Nephron (organoid): Measurements from ENCODE around the gene ENPP7.
A peak's percentile ranks its signal among the peaks of the same experiment; 100 is the strongest.
"Not testable (repeated sequence)": the region's sequence is repeated elsewhere in the genome, so short reads cannot be mapped to it uniquely, and the experiment has no call there.

Experiments used
- H3K27ac Mint-ChIP-seq, 3 experiments: 2 replicates each; pipeline ENCODE4 v1.8.0; 2020; ENCODE audit warnings: mixed read lengths in 3 of 3, mild to moderate bottlenecking in 2 of 3, moderate library complexity in 1 of 3
- H3K27me3 Mint-ChIP-seq: 2 replicates; pipeline ENCODE4 v1.8.0; 2021; ENCODE audit warnings: low read depth, mild to moderate bottlenecking, moderate library complexity, mixed read lengths
- H3K36me3 Mint-ChIP-seq: 2 replicates; pipeline ENCODE4 v1.8.0; 2020; ENCODE audit warnings: low read depth, mixed read lengths
- H3K4me1 Mint-ChIP-seq: 2 replicates; pipeline ENCODE4 v1.8.0; 2020; ENCODE audit warnings: mixed read lengths
- H3K4me3 Mint-ChIP-seq, 3 experiments: 2 replicates each; pipeline ENCODE4 v1.8.0; 2020; ENCODE audit warnings: mild to moderate bottlenecking in 3 of 3, mixed read lengths in 3 of 3, moderate library complexity in 2 of 3
- H3K9me3 Mint-ChIP-seq: 2 replicates; pipeline ENCODE4 v1.8.0; 2020; ENCODE audit warnings: mixed read lengths
- TF ChIP-seq, protein P1 (sequence below), 3 experiments: fragments of 200-600 bp; sonication (generic); IDR thresholded peaks; one replicate each; pipeline ENCODE4 v1.5.0; 2021; ENCODE audit warnings: antibody characterized with exemption in 3 of 3; ENCODE audit not compliant: unreplicated experiment in 3 of 3

ENPP7 gene

DNA sequence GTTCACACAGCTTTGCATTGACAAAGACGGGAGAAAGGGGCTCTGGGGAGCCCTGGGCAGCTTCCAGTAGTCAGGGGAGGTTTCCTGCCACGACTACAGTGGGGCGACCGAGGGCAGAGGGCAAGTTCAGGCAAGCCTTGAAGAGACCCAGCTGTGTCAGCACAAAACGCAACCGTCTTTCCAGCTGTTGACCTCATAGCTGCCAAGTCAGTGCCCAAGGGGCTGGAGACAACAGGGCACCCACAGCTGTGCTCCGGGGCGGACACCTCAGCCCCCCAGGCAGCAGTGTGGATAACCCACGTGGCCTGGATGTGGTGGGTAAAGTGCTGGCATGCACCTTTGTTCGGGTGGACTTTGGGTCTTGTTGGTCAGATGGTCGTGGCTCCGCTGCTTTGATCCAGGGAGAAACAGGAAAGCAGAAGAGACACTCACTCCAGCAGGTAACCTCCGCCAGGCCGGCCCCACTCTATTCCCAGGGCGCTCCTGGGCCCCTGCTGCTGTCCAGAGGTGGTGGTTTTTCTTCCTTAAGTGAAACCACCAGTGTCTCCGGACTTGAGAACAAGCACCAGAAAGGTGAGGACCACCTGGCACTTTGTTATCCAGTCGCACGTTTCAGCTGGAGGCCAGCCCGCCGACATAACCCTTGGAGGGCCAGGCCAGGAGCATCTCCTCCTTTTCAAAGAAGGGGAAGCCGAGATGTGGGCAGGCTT is 29.6 kb downstream of the ENPP7 start:
- TF ChIP-seq, protein P1, sequence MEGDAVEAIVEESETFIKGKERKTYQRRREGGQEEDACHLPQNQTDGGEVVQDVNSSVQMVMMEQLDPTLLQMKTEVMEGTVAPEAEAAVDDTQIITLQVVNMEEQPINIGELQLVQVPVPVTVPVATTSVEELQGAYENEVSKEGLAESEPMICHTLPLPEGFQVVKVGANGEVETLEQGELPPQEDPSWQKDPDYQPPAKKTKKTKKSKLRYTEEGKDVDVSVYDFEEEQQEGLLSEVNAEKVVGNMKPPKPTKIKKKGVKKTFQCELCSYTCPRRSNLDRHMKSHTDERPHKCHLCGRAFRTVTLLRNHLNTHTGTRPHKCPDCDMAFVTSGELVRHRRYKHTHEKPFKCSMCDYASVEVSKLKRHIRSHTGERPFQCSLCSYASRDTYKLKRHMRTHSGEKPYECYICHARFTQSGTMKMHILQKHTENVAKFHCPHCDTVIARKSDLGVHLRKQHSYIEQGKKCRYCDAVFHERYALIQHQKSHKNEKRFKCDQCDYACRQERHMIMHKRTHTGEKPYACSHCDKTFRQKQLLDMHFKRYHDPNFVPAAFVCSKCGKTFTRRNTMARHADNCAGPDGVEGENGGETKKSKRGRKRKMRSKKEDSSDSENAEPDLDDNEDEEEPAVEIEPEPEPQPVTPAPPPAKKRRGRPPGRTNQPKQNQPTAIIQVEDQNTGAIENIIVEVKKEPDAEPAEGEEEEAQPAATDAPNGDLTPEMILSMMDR (IDR thresholded peaks at IDR 0.05; ENCODE audit: unreplicated experiment in 3 of 3), result no peak
- H3K27ac Mint-ChIP-seq, result no peak overlapping the region
- no peaks in the 10 kb centered on the region for H3K9me3 Mint-ChIP-seq
- H3K27me3 Mint-ChIP-seq, result peaks cover 15% of the 10 kb centered on the region
- H3K4me1 Mint-ChIP-seq, result no peaks in the 10 kb centered on the region
- no peaks in the 10 kb centered on the region for H3K36me3 Mint-ChIP-seq
- no peak overlapping the region for H3K4me3 Mint-ChIP-seq

DNA sequence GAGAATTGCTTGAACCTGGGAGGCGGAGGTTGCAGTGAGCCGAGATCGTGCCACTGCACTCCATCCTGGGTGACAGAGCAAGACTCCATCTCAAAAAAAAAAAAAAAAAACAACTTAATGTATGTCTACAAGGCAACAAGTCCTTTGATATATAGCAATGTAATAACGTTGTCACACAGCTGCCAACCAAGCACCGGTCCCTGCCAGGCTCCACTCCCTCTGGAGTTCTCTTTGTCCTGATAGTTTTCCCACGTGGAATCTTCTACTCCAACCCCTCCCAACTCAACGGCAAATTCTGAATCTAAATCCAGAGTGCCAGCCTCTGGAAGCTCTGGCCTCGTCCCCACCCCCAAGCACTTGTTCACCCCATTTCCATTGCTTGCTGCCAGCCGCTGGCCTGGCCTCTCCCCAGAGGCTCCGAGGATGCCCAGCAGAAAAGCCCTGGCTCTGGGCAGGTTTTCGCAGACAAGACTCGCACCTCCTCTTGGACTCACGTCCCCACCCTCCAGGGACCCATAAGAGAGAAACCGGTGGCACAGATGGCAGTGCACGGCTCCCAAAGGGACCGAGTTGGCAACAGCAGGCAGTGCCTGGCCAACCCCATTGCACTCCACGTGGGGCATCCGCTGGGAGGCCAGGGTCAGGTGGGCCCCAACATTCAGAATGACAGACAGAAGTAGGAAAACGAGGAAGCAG is 31.3 kb downstream of the ENPP7 start:
- H3K4me1 Mint-ChIP-seq, result no peaks in the 10 kb centered on the region

DNA sequence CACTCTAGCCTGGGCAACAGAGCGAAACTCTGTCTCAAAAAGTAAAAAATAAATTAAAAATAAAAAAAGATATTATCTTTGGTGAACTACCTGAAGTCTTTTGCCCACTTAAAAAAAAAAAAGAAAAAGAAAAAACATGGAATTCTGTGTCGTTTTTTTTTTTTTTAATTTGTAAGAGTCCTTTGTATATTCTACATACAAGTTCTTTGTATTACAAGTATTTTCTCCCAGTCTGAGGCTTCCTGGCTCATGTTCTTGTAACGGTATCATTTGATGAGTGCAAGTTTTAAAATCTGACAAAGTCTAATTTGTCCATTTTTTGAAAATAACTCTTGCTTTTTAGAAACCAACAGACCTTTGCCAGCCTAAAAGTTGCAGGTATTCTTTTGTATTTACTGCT is 35.0 kb downstream of the ENPP7 start:
- Mint-ChIP-seq H3K36me3 (peaks cover 3% of the 10 kb centered on the region), H3K4me3 (no peak overlapping the region), H3K27me3 (peaks cover 9% of the 10 kb centered on the region), H3K9me3 (peaks cover 2% of the 10 kb centered on the region), H3K27ac (no peak overlapping the region), H3K4me1 (no peaks in the 10 kb centered on the region)
- TF ChIP-seq, protein P1 (IDR thresholded peaks at IDR 0.05; ENCODE audit: unreplicated experiment in 3 of 3), result no peak

More for the DNA sequence above, 31.3 kb downstream of the ENPP7 start:
- no peak overlapping the region for H3K27ac Mint-ChIP-seq
- TF ChIP-seq, protein P1 (IDR thresholded peaks at IDR 0.05; ENCODE audit: unreplicated experiment in 3 of 3), result no peak
- no peaks in the 10 kb centered on the region for H3K9me3 Mint-ChIP-seq
- peaks cover 15% of the 10 kb centered on the region for H3K27me3 Mint-ChIP-seq
- no peaks in the 10 kb centered on the region for H3K36me3 Mint-ChIP-seq
- no peak overlapping the region for H3K4me3 Mint-ChIP-seq

DNA sequence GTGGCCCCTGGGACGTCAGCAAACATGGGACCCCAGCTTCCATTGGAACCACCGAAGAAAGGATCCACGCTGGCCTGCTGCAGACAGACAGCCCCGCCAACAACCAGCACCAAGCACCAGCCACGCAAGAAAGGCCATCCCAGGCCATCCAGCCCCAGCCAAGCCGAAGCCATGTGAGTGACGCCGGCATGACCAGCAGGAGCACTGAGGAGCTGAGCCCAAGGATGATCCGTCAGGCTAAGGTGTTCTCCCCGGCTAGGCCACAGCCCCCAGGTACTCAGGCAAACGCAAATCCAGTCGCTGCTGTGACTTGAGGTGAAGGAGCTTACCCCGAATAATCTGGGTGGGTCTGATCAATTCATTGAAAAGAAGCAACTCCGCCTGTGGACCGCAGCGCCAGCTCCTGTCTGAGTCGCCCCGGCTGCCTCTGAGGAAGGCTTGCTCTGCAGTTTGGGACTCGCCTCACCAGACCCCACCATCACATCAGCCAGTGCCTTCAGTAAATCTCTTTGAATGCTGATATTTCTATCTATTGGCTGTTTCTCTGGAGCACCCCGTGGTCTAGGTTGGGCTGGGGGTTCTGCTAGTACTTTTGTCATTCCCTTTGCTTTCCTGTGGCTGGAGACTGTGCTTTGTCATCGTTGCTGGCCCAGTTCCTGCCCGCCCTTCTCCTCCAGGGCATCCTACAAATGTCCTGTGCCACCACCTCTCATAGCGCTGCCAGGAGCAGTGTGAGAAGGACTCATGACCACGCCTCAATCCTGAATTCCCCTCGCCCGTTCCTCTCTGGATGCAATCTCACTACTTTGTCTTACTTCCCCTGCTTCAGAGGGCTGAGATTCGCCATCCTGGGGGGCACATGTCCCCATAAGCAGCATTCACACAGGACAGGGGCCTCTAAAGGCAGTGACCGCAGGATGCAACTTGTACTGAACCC is 39.1 kb downstream of the ENPP7 start:
- TF ChIP-seq, protein P1 (IDR thresholded peaks at IDR 0.05; ENCODE audit: unreplicated experiment in 3 of 3), result no peak
- Mint-ChIP-seq H3K4me1 (peaks cover 16% of the 10 kb centered on the region), H3K9me3 (peaks cover 2% of the 10 kb centered on the region), H3K36me3 (peaks cover 3% of the 10 kb centered on the region), H3K27ac (no peak overlapping the region), H3K27me3 (peaks cover 10% of the 10 kb centered on the region), H3K4me3 (no peak overlapping the region)

DNA sequence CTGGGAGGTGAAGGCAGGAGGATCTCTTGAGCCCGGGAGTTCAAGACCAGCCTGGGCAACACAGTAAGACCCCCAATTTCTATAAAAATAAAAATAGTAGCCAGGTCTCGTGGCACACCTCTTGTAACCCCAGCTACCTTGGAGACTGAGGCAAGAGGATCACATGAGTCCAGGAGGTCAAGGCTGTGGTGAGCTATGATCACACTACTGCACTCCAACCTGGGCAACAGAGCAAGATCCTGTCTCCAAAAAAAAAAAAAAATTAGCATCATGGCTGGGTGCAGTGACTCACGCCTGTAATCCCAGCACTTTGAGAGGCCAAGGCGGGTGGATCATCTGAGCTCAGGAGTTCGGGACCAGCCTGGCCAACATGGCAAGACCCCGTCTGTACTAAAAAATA is 40.5 kb downstream of the ENPP7 start:
- H3K36me3 Mint-ChIP-seq, result peaks cover 3% of the 10 kb centered on the region
- H3K4me3 Mint-ChIP-seq, result no peak overlapping the region
- peaks cover 10% of the 10 kb centered on the region for H3K27me3 Mint-ChIP-seq
- peaks cover 30% of the 10 kb centered on the region for H3K4me1 Mint-ChIP-seq
- no peak overlapping the region for H3K27ac Mint-ChIP-seq
- TF ChIP-seq, protein P1 (IDR thresholded peaks at IDR 0.05; ENCODE audit: unreplicated experiment in 3 of 3), result no peak
- H3K9me3 Mint-ChIP-seq, result peaks cover 2% of the 10 kb centered on the region

DNA sequence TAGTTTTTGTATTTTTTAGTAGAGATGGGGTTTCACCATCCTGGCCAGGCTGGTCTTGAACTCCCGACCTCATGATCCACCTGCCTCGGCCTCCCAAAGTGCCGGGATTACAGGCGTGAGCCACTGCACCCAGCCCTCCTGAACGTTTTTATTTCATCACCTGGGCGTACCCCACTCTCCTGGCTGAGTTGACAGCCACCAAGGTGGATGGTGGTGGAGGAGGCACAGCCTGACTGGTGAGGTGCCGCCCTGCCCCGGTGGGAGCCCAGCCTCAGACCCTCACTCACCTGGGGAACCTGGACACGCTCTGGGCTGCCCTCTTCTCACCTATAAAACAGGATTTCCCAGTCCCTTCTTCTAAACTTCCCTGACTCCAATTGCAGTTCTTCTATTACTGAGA is 42.0 kb downstream of the ENPP7 start:
- not testable (repeated sequence) for H3K4me3 Mint-ChIP-seq, H3K9me3 Mint-ChIP-seq
- peaks cover 42% of the 10 kb centered on the region for H3K4me1 Mint-ChIP-seq

More for the DNA sequence above, 42.0 kb downstream of the ENPP7 start:
- H3K27me3 Mint-ChIP-seq, H3K36me3 Mint-ChIP-seq: not testable (repeated sequence)
- peak overlapping the region in 2 of 3 experiments; percentile 49 to 62 for H3K27ac Mint-ChIP-seq
